ENCODE results near the gene IER5.

The IER5 gene

GRCh38 chr1:181091309-181092040, 3.0 kb downstream of the IER5 start:
- H3K9ac ChIP-seq (ENCODE audit: low read depth, low read length), result no peak overlapping the region
- peak overlapping the region; percentile 15 for H3K4me3 ChIP-seq (ENCODE audit: low read depth, low read length)
- peaks cover 10% of the 10 kb centered on the region for H3K4me1 ChIP-seq (ENCODE audit: control insufficient read depth, insufficient read depth, low read length)

GRCh38 chr1:181092056-181092455, 3.6 kb downstream of the IER5 start:
- Histone ChIP-seq H3K9me3 (ENCODE audit: control insufficient read depth, insufficient read depth, low read length) (no peaks in the 10 kb centered on the region), H3K27me3 (ENCODE audit: control insufficient read depth, insufficient read depth, low read length) (peaks cover 84% of the 10 kb centered on the region), H3K4me3 (ENCODE audit: low read depth, low read length) (no peak overlapping the region), H3K9ac (ENCODE audit: low read depth, low read length) (no peak overlapping the region), H3K4me1 (ENCODE audit: control insufficient read depth, insufficient read depth, low read length) (peaks cover 12% of the 10 kb centered on the region), H3K36me3 (ENCODE audit: control insufficient read depth, insufficient read depth, low read length) (no peaks in the 10 kb centered on the region)

More at GRCh38 chr1:181091309-181092040, 3.0 kb downstream of the IER5 start:
- H3K36me3 ChIP-seq (ENCODE audit: control insufficient read depth, insufficient read depth, low read length), result no peaks in the 10 kb centered on the region
- no peaks in the 10 kb centered on the region for H3K9me3 ChIP-seq (ENCODE audit: control insufficient read depth, insufficient read depth, low read length)
- H3K27me3 ChIP-seq (ENCODE audit: control insufficient read depth, insufficient read depth, low read length), result peaks cover 82% of the 10 kb centered on the region

- Histone ChIP-seq H3K27me3 (ENCODE audit: control insufficient read depth, insufficient read depth, low read length) (peaks cover 84% of the 10 kb centered on the region), H3K9ac (ENCODE audit: low read depth, low read length) (no peak overlapping the region), H3K36me3 (ENCODE audit: control insufficient read depth, insufficient read depth, low read length) (no peaks in the 10 kb centered on the region)
Observed at GRCh38 chr1:181092883-181093458, 4.5 kb downstream of the IER5 start.

GRCh38 chr1:181094416-181095212, 6.1 kb downstream of the IER5 start:
- peaks cover 99% of the 10 kb centered on the region for H3K27me3 ChIP-seq (ENCODE audit: control insufficient read depth, insufficient read depth, low read length)
- no peak overlapping the region for H3K9ac ChIP-seq (ENCODE audit: low read depth, low read length)
- peaks cover 32% of the 10 kb centered on the region for H3K4me1 ChIP-seq (ENCODE audit: control insufficient read depth, insufficient read depth, low read length)
- H3K9me3 ChIP-seq (ENCODE audit: control insufficient read depth, insufficient read depth, low read length), result no peaks in the 10 kb centered on the region
- no peaks in the 10 kb centered on the region for H3K36me3 ChIP-seq (ENCODE audit: control insufficient read depth, insufficient read depth, low read length)
- H3K4me3 ChIP-seq (ENCODE audit: low read depth, low read length), result no peak overlapping the region

More at GRCh38 chr1:181092883-181093458, 4.5 kb downstream of the IER5 start:
- Histone ChIP-seq H3K4me1 (ENCODE audit: control insufficient read depth, insufficient read depth, low read length) (peaks cover 21% of the 10 kb centered on the region), H3K4me3 (ENCODE audit: low read depth, low read length) (no peak overlapping the region), H3K9me3 (ENCODE audit: control insufficient read depth, insufficient read depth, low read length) (no peaks in the 10 kb centered on the region)

GRCh38 chr1:181095260-181095659, 6.8 kb downstream of the IER5 start:
- Histone ChIP-seq H3K27me3 (ENCODE audit: control insufficient read depth, insufficient read depth, low read length) (peaks cover 96% of the 10 kb centered on the region), H3K9ac (ENCODE audit: low read depth, low read length) (no peak overlapping the region), H3K9me3 (ENCODE audit: control insufficient read depth, insufficient read depth, low read length) (no peaks in the 10 kb centered on the region), H3K36me3 (ENCODE audit: control insufficient read depth, insufficient read depth, low read length) (no peaks in the 10 kb centered on the region), H3K4me3 (ENCODE audit: low read depth, low read length) (no peak overlapping the region), H3K4me1 (ENCODE audit: control insufficient read depth, insufficient read depth, low read length) (peaks cover 38% of the 10 kb centered on the region)

- no peaks in the 10 kb centered on the region for H3K9me3 ChIP-seq (ENCODE audit: control insufficient read depth, insufficient read depth, low read length)
- peaks cover 93% of the 10 kb centered on the region for H3K27me3 ChIP-seq (ENCODE audit: control insufficient read depth, insufficient read depth, low read length)
- H3K36me3 ChIP-seq (ENCODE audit: control insufficient read depth, insufficient read depth, low read length), result no peaks in the 10 kb centered on the region
- H3K4me1 ChIP-seq (ENCODE audit: control insufficient read depth, insufficient read depth, low read length), result peaks cover 43% of the 10 kb centered on the region
- H3K9ac ChIP-seq (ENCODE audit: low read depth, low read length), result no peak overlapping the region
- no peak overlapping the region for H3K4me3 ChIP-seq (ENCODE audit: low read depth, low read length)
Observed at GRCh38 chr1:181095763-181096184, 7.3 kb downstream of the IER5 start.

- Histone ChIP-seq H3K9me3 (ENCODE audit: control insufficient read depth, insufficient read depth, low read length) (no peaks in the 10 kb centered on the region), H3K4me3 (ENCODE audit: low read depth, low read length) (no peak overlapping the region), H3K4me1 (ENCODE audit: control insufficient read depth, insufficient read depth, low read length) (peaks cover 46% of the 10 kb centered on the region), H3K36me3 (ENCODE audit: control insufficient read depth, insufficient read depth, low read length) (no peaks in the 10 kb centered on the region), H3K9ac (ENCODE audit: low read depth, low read length) (no peak overlapping the region), H3K27me3 (ENCODE audit: control insufficient read depth, insufficient read depth, low read length) (peaks cover 83% of the 10 kb centered on the region)
Observed at GRCh38 chr1:181097242-181097641, 8.7 kb downstream of the IER5 start.

- Histone ChIP-seq H3K4me3 (ENCODE audit: low read depth, low read length) (no peak overlapping the region), H3K9me3 (ENCODE audit: control insufficient read depth, insufficient read depth, low read length) (no peaks in the 10 kb centered on the region), H3K36me3 (ENCODE audit: control insufficient read depth, insufficient read depth, low read length) (no peaks in the 10 kb centered on the region), H3K27me3 (ENCODE audit: control insufficient read depth, insufficient read depth, low read length) (peaks cover 83% of the 10 kb centered on the region), H3K9ac (ENCODE audit: low read depth, low read length) (no peak overlapping the region), H3K4me1 (ENCODE audit: control insufficient read depth, insufficient read depth, low read length) (peaks cover 54% of the 10 kb centered on the region)
Observed at GRCh38 chr1:181099152-181100014, 10.9 kb downstream of the IER5 start.

- peaks cover 77% of the 10 kb centered on the region for H3K27me3 ChIP-seq (ENCODE audit: control insufficient read depth, insufficient read depth, low read length)
- no peaks in the 10 kb centered on the region for H3K36me3 ChIP-seq (ENCODE audit: control insufficient read depth, insufficient read depth, low read length)
- H3K9ac ChIP-seq (ENCODE audit: low read depth, low read length), result no peak overlapping the region
- H3K4me3 ChIP-seq (ENCODE audit: low read depth, low read length), result no peak overlapping the region
- peaks cover 54% of the 10 kb centered on the region for H3K4me1 ChIP-seq (ENCODE audit: control insufficient read depth, insufficient read depth, low read length)
- H3K9me3 ChIP-seq (ENCODE audit: control insufficient read depth, insufficient read depth, low read length), result no peaks in the 10 kb centered on the region
Observed at GRCh38 chr1:181100015-181100905, 11.8 kb downstream of the IER5 start.

- peaks cover 73% of the 10 kb centered on the region for H3K27me3 ChIP-seq (ENCODE audit: control insufficient read depth, insufficient read depth, low read length)
- H3K36me3 ChIP-seq (ENCODE audit: control insufficient read depth, insufficient read depth, low read length), result no peaks in the 10 kb centered on the region
- H3K4me1 ChIP-seq (ENCODE audit: control insufficient read depth, insufficient read depth, low read length), result peaks cover 53% of the 10 kb centered on the region
- H3K9me3 ChIP-seq (ENCODE audit: control insufficient read depth, insufficient read depth, low read length), result no peaks in the 10 kb centered on the region
- no peak overlapping the region for H3K4me3 ChIP-seq (ENCODE audit: low read depth, low read length)
- no peak overlapping the region for H3K9ac ChIP-seq (ENCODE audit: low read depth, low read length)
Observed at GRCh38 chr1:181100934-181101333, 12.4 kb downstream of the IER5 start.
